ENCODE measurements around the gene IFNL2.

Gene IFNL2

DNA sequence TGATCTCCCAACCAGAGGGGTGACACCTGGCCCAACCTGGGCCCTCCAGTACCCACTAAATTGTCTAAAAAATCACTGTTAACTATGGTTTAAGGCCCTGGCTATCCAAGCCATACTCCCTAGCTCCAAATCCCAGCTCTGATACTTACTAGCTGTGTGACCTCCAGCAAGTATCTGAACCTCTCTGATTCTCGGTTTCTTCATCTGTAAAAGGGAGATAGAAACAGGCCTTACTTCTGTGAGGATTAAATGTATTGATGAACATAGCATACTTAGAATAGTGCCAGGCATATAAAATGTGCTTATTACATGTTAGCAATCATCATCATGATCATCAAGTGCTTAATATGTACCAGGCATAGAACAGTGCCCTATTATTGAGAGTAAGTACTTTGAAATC is 47.7 kb downstream of the IFNL2 start:
- in situ Hi-C loops (cut with HindIII; ENCODE audit: low sequenced_read_pairs): no loop called here

DNA sequence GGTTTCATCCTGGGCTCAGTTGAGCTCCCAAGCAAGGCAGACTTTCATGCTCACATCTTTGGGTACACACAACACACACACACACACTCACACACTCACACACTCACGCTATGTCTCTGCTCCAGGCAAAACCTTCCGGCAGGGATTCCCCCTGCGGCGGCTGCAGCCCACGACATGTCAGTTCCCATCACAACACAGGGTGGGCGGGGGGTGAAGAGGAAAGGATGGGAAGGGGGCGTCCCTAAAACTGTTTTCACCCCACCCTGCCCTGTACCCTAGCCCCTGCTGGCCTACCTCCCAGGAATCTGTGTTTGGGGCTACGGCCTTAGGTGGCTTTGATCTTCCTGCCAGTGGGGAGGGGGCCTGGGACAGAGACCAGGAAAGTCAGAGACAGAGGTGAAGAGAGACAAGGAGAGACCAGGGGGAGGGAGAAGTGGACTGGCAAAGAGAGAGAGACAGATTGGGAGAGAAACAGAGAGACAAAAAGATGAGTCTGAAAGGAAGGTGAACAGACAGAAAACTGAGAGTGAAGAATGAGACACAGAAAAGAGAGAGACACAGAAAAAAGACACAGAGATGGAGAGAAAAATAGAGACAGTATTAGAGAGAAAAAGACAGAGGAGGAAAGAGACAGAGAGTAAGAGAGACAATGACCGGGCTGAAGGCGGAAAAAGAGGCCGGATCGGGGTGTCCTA is 48.6 kb downstream of the IFNL2 start:
- in situ Hi-C loops (cut with HindIII; ENCODE audit: low sequenced_read_pairs): no loop called here

DNA sequence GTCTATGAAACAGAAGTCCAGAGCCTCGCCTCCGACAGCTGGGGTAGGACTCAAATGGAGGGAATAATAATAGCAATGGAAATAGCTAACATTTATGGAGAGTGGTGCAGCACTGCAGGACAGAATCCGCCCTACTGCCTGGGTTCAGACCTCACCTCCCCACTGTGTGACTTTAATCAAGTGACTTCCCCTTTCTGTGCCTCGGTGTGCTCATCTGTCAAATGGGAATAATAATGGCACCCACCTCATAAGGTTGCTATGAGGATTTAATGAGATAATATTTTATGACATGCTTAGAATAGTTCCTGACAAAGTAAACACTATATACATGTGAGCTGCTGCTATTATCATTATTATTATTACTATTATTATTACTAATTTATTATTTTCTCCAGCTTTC is 49.3 kb downstream of the IFNL2 start:
- in situ Hi-C loops (cut with HindIII; ENCODE audit: low sequenced_read_pairs): no loop called here

DNA sequence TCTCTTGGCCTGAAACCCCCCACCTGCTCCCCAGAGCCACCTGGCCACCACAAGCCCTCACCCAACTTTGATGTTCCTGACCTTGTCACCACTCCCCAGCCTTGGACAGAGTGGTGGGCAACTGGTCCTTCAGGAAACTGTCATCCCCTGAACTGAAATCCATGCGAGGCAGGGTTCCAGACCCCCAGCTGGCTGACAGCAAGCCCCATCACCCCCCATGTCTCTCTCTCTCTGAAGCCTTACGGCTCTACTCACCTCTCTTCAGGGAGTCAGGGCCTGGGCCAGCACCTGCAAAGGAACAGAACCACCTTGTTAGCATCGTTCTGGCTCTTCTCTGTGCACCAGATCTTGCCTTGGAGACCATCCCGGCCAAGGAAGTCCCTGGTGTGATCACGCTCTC is 49.9 kb downstream of the IFNL2 start:
- in situ Hi-C loops (cut with HindIII; ENCODE audit: low sequenced_read_pairs): no loop called here

DNA sequence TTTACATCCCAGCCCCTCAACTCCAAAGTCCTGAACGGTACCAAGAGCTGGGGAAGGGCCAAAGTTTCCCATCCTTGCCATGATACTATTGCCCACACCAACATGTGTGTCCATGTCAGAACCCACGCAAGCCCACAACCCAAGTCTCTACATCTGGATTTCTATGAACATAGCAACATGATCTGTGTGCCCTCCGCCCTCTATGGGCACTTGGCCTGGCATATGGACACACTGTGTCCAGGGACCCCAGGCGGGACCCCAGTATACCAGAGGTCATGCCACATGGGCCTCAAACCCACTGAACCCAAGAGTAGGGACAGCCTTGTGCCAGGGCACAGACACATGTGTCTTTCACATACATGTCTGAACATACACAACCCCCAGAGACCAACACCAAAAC is 50.5 kb downstream of the IFNL2 start:
- in situ Hi-C loops (cut with HindIII; ENCODE audit: low sequenced_read_pairs): no loop called here

DNA sequence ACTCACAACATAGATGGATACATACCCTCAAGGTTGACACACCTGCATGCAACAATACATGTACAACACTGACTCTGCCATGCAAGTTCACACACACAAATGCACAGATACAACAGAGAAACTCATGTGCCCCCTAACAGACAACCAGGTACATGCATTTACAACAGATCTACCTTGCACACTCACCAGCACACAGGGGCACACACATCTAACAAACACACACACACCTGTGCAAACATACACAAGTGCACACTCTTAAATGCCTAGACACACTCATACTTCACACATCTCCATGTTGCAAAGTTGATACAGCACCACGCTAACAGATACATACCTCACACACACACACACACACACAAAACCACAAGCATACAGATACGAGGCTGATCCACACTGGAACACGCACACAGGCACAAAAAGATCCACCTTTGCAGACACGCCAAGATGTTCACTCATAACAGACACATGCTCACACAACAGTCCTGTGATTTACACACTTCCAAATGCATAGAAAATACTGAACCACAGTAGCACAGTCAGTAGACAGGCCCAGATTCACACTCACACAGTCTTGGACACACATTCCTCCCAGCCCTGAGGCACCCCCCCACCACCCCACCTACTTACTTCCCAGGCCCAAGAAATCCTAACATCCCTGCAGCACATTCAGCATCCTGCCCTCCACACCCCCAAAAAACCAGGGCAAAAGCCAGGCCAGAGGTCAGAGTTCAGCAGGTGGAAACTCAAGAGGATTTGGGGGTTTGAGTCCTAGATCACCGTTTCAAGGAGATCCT is 51.1 kb downstream of the IFNL2 start:
- in situ Hi-C loops (cut with HindIII; ENCODE audit: low sequenced_read_pairs): no loop called here
